Activated naive CD4-positive, alpha-beta T cell treated with Interleukin-2 at 50 U/mL for 16 hours (primary cell): ENCODE results near the gene KDM3B.

ENCODE experiments used
- DNase-seq: peaks from one replicate; pipeline ENCODE4 v3.0.0-alpha.2; 2020

Gene KDM3B

DNA sequence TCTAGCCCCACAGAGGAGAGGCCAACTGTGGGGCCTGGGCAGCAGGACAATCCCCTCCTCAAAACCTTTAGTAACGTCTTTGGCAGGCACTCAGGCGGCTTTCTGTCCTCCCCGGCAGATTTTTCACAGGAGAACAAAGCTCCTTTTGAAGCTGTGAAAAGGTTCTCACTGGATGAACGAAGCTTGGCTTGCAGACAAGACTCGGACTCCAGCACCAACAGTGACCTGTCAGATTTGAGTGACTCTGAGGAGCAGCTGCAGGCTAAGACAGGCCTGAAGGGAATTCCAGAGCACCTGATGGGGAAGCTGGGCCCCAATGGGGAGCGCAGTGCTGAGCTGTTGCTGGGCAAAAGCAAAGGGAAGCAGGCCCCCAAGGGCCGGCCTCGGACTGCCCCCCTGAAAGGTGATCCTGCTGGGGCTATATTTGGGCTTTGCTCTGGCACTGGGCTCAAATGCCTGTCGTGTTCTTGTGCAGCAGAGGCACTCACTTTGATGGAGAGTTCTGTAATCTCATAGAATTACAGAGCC, 39.4 kb downstream of the KDM3B start:
- DNase-seq: no peak

DNA sequence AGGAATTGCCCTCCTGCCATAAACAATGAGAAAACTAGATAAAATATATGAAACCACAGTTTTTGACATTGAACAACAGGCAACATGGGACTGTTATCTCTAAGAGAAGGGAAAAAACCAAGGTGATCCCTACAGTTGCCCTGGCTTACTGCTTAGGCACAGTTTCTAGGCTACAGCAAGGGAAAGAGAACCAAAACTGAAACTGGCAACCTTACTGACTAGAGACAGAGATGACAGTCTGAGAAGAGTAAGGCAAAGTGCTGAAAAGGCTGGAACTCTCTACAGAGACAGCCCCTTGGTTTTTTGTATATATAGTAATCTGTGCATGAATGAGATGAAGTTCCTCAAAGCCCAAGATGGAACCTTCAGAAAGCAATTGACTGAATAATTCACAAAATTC, 50.2 kb downstream of the KDM3B start:
- DNase-seq: no peak

DNA sequence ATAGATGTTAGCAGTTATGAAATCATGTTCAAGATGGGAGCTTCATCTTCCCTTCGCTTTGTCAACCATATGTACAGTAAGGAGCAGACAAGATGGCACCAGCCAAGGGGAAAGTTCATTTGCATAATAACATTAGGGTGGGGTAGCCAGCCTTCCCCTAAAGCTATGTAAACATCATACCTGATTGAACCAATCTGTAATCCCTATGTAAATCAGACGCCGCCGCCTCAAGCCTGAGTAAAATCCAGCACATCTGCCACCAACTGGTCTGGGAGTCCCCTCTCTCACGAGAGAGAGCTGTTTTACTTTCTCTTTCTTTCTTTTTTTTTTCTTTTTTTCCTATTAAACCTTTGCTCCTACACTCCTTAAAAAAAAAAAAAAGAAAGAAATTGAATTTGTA, 55.5 kb downstream of the KDM3B start:
- peak; percentile 8 for DNase-seq

DNA sequence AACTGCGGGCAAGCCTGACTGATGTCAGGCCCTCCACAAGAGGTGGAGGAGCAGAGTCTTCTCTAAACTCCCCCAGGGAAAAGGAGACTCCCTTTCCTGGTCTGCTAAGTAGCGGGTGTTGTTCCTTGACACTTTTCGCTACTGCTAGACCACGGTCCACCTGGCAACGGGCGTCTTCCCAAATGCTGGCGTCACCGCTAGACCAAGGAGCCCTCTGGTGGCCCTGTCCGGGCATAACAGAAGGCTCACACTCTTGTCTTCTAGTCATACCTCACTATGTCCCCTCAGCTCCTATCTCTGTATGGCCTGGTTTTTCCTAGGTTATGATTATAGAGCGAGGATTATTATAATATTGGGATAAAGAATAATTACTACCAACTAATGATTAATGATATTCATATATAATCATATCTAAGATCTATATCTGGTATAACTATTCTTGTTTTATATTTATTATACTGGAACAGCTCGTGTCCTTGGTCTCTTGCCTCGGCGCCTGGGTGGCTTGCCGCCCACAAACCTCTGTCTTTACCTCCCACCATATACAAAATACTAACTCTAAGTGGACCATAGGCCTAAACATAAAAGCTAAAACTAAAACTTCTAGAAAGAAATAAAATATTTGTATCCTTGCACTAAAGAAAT, 58.6 kb downstream of the KDM3B start:
- peak; percentile 39 for DNase-seq

DNA sequence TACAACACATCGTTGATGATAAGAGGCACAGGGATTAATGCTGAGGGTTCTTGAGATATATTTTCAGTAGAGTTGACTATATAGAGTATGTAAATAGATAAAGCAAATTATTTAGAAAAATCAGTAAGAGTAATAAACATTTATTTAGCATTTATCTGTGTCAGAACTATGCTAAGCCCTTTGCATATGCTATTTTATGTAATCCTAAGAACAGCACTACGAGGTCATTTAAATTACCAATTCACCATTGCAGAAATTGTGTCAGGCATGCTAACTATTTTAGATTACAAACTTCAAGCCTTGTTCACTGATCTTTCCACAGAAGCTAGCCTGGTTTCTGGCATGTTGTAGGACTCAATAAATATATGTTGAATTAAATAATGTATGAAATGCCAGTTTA, 66.0 kb downstream of the KDM3B start:
- no peak for DNase-seq

DNA sequence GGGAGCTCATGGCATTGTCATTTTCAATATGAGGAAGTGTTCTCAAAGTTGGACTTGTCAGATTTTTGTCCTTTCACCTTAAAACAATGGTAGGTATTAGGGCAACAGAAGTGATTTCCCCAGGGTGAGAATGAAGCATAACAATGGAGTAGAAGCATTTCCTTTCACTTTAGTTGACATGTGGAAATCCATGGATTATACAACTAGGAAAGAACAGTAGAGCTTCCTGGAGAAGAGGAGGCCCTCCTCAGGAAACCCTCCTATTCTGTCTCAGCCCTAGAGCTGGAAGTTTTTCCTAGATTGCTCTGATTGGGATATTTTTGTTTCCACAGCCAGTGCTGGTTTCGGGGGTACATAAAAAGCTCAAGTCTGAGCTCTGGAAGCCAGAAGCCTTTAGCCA, 72.6 kb downstream of the KDM3B start:
- DNase-seq: no peak

DNA sequence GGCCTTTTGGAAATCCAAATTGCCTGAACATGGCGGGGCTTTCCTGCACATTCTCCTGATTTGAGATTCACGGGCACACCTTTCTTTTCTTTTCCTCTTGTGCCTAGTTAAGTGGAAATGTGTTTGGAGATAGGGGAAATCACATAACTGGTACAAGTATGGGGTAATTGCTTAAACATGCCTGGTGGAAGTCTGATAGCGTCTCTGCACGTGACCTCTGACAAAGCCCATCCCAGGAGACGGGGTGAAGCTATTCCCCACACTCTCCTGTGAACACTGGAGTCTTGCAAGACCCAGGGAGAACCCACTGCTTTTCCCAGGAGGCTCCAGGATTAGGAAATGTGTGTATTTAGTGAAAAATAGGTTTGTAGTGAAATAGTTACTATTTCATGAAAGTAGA, 83.5 kb downstream of the KDM3B start:
- no peak for DNase-seq

DNA sequence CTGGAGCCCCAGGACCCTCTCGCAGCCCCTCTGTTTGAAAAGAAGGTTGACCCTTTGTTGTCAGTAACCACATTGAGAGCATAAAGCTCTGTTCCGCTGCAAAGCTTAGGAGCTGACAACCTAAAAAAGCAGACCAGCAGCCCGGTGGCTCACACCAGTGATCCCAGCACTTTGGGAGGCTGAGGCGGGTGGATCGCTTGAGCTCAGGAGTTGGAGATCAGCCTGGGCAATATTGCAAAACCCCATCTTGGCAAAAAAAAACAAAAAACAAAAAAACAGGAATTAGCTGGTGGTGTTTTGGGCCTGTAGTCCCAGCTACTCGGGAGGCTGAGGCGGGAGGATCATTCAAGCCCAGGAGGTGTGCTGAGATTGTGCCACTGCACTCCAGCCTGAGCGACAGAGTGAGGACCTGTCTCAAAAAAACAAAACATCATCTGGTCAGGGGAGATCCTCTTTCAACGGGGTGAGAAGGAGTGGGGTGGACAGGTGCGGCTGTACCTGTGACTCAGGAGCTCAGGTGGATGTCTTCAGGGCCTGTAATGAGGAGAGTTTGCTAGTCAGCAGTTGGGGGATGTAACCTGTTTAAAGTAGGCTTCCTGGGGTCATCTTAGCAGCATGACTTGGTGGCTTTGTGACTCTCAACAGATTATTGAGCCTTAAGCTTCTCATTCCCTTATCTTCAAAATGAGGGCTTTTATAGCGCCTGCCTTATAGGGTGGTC, 85.7 kb downstream of the KDM3B start:
- DNase-seq: no peak

DNA sequence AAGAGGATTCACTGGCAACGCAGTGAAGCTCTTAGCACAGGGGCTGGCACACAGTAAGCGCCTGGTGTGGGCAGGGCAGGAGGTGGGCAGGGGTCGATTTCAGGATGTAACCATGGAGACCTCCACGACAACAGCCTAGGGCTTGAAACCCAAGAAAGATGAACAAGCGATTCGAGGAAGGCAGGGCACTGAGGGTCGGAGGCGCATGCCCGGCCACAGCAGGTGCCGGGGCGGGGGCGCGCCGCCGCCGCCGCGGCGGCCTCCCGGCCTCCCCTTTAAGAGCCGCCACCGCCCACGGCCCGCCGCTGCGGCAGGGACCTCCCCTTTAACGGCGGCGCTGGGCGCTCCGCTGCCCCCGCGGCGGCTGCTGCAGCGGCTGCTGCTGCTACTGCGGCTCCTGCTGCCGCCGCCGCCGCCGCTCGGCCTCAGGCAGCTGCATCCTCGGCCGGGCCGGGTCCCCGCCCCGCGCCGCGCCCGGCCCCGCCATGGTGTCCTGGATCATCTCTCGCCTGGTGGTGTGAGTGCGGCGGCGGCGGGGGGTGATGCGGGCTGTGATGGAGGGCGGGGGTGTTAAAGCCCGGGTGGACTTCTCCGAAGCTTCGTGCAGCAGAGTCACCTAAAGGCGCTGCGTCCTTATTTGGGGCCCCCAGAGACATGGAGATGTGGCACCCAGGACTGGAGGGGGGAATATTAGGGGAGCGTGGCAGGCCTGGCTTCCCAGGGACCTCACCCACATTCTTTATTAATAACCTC, 86.4 kb downstream of the KDM3B start, which contains the start of gene REEP2:
REEP2 (plus strand) TSS at position 334 of the 753 bp plus-strand sequence; CDS start at position 486, 152 bp downstream.
- DNase-seq: peak; percentile 77

DNA sequence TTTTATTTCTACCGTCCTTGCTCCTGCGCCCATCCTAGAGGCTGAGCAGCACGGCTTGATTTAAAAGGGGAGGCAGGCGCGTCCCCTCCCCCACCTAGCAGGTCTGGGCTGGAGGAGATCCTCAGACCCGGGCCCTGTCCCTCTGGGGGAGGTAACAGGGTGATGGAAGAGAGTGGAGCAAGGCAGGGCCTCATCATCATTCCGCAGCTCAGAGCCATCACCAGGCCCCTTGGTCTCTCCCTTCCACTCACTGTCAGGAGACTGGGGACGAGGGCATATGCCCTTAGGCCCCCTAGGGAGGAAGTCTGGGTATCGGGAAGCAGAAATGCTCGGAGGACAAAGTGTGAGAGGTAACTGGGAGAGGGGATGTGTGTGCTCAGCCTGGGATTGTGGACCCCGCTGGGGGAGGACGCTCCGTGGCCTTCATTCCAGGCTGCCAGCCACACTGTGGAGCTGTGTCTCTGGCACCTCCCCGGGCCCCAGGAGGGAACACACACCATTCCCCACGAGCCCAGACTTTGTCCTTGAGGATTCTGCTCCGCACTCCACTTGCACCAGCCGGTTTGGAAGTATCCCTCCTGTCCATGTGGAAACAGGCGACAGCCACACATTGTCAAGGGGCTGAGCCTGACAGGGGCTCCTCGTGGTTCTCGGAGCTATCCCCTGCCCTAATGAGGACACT, 87.1 kb downstream of the KDM3B start:
- no peak for DNase-seq

DNA sequence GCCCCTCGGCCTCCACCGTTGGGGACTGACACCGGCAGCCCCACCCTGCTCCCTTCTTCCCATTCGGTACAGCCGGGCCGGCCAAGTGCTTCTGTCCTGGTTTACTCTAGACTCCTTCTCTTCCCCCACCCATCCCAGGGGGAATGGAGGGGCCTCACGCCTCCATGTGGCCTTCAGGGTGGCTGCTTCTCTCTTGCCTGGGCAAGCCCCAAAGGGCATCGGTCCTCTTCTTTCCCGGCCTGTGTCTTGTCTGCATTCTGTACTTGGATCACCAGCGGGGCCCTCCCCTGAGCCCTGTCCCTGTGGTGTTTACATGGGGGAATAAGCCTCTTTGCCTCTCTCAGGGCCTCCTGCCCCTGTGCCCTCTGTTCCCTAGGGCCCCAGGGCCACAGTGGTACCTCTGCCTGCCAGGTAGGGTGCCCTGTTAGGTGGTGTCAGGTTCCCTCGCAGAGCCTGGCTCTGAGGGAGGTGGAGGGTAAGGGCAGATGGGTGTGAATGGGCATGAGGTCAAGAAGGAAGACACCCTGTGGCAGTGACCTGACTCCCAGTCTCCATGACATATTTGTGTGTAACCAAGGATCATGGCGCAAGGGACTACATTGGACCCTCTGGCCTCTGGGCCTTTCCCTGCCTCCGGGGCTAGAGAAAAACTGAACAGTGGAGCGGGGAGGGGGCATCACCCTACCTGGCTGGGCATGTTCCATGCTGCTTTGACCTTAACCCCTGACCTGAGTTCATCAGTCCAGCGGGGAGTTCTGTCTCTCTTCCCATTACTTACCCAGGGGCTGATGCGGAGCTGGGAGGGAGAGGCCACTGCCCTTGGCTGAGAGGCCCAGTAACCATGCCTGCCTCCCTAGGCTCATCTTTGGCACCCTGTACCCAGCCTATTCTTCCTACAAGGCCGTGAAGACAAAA, 87.9 kb downstream of the KDM3B start:
- no peak for DNase-seq

DNA sequence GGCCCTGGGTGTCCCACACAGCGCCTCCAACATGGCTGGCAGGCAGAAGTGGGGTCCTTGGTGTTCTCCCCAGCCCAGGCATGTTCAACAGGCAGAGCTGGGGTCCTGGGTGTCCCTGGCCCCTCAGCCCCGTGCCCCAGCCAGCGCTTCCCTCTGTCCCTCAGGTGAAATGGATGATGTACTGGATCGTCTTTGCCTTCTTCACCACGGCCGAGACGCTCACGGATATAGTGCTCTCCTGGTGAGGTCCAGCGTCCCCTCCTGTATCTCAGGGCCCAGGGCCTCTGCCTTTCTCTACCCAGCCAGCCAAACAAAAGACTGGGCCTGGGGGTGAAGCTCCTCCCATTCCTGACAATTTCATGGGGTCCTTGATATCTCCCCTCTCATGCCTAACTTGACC, 88.7 kb downstream of the KDM3B start:
- no peak for DNase-seq

DNA sequence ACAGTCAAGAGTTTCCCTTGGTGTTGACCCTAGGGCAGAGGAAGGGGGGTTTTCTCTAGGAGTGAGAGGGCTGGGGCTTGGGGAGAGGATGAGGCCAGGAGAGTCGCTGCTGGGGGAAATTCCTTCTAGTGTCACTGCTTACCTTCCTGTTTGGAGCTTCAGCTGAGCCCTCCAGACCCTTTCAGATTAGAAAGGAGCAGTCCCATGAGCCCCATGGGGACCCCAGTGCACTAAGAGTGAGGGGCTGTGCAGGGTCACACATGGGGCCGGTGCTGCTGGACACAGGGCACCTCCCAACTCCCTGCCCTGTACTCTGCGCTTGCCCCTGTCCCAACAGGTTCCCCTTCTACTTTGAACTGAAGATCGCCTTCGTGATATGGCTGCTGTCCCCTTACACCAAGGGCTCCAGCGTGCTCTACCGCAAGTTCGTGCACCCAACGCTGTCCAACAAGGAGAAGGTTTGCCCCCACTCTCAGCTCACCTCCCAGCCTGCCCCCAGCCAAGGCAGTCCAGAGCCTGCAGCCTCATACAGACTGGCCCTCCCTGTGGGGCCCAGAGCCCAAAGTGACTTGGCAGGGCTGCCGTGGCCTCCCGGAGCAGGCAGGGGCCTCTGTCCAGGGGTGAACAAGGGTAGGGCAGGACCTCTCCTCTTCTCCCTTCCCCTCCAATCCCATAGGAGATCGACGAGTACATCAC, 91.7 kb downstream of the KDM3B start:
- DNase-seq: no peak

DNA sequence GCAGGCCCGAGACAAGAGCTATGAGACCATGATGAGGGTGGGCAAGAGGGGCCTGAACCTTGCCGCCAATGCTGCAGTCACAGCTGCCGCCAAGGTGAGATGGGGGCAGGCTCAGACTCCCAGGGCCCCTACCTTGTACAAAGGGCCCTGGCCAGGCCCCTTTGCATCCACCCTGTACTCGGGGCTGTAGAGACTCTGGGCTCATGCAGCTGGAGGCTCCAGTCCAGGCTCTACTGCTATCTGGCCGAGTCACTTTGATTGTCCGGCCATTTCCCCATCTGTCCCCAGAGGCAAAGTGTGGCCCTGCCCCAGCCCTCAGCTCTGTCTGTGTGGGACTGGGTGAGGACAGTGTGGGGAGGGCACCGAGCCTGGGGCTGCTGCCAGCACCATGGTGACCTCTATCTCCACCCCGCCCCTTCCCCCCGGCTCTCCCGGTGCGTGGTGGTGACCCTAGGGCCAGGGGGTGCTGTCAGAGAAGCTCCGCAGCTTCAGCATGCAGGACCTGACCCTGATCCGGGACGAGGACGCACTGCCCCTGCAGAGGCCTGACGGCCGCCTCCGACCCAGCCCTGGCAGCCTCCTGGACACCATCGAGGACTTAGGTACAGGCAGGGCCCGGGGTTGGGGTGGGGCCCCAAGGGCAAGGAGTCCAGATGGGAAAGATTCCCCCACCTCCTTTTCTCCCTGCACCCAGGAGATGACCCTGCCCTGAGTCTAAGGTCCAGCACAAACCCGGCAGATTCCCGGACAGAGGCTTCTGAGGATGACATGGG, 92.5 kb downstream of the KDM3B start:
- DNase-seq: no peak

DNA sequence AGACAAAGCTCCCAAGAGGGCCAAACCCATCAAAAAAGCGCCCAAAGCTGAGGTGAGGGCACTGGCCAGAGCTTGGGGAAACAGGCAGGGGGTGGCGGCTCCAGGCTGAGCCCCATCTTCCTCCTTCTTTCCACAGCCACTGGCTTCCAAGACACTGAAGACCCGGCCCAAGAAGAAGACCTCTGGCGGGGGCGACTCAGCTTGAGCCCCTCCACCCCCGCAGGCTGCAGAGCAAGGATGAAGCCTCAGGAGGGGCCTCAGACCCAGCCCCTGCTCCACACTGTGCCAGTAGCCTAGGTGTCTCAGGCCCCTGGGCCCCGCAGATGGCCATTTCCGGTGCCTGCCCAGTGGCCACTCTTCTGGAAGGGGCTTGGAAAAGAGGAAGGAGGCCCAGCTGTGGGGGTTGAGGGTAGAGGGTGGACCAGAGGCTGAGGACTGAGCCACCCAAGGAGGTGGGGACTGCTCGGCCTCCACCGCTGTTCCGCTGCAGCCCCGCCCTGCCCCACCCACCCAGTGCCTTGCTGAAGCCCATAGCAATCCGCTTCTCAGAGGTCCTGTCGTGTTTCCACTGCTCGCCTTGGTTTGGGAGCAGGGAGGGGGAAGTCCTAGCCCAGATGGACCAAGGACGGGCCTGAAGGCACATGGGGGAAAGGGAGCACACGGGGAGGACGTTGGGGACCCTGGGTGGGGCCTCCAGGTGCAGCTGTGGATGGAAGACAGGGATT, 93.2 kb downstream of the KDM3B start:
- no peak for DNase-seq

DNA sequence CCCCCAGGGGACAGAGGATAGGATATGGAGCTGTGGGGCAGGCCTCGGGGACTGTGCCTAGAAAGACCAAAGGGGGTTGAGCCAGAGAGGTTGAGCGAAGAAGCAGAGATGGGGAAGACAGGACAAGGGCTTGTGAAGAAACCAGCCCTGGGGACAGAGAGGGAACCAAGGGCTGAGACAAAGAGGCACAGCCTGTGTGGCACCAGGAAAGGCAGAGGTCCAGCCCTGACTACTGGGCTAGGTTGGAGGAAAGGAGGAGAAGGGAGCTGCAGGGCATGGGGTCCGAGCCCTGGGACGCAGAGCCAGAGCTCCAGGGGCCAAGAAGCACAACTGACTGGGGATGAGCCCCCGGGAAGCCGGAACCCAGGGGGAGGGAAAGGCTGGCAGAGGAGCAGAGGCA, 95.6 kb downstream of the KDM3B start:
- no peak for DNase-seq

DNA sequence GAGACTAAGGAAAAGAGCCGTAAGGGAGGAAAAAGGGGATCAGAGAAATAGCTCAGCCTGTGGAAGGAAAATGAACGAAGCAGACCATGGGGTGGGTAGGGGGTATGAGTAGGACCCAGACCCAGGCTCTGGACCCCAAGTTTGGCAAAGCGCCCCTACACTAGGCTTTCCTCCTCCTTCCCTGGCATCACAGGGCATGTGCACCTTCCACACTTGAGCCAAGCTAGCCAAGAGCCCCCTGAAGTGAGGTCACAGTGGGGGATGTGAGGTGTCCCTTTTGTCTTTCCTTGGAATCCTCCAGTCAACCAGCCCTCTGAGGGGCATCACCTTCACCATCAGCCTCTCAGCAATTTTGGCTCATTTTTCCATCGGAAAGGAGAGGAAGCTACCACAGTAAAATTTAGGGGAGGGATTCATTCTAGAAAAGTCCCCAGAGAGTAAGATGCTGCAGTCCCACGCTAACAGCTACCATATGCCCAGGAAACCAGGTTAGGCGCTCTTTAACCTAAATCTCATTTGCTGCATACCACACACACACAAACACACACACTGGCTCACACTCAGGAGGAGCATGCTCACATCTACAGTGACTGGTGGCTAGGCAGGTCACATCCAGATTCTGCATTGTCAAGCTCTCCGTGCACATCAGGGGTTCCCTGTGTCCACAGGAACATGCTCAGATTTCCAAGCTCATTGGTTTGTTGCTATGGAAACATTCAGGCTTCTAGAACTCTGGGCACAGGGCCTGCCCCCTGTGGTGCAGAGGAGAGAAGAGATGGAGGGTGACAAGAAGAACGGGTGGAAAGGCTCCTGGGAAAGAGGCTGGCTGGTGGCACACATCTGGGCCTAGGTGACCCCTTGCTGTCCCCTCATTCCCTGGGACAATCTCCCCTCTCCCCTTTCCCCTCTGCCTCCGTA, 96.3 kb downstream of the KDM3B start:
- no peak for DNase-seq

DNA sequence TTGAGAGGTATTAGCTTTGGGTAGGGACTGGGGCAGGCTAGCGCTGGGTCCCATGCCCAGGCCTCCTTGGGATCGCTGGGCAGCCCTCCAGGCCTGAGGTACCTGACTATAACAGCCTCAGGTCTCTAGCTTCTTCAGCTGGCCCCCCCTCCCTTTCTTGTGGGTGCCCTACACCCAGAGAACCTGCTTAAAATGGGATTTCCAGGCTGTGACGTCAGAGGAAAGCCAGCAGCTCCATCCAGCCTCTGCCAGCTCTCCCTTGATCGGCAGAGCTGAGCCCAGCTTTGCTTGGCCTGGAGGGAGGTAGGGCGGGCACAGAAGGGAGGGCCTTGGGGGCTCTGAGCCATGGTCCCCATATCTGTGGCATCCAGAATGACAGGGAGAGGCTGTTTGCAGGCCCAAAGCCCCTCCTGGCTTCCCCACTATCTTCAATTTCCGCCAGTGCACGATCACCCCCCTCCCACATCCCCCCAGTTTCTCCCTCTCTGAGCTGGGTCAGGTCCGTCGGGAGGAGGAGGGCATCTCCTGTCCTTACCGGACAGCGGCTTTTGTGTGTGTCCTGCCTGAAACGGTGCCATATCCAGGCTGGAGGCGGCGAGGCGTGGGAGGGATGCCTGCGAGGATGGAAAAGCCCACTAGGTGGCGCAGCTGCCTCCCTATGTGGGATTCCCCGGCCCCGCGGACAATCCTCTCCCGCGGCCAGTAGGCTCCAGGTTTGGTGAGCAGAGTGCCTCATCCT, 97.2 kb downstream of the KDM3B start:
- DNase-seq: peak; percentile 86
